Measurements from ENCODE around the gene EYS. TPM values are rescaled to one million over a fixed set of nuclear protein-coding genes. Genes with fewer than 3 reads are reported as not detected.

The EYS gene
- total RNA-seq, 2 experiments from 2014 or later = not detected

DNA sequence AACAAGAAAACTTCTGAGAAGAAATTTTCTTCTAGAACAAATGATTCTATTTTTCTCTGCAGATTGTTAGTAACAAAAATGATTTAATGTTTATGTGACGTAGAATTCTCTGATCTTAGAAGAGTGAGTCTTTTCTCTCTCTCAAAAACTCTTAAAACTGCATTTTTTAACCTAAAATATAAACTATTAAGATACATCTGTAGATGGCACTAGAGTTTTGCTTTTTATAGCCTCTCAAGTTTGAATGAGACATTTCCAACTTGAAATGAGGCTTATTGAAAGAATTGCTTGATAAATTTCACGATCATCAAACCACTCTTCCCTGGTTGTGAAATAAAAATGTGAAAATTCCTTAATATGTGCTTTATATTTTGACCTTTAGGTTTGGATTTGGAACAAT, 2017.6 kb downstream of the EYS start:
- POLR2A ChIA-PET = no interaction called here
- Mint-ChIP-seq H3K4me1 (peaks cover 7% of the 10 kb centered on the region), H3K9me3 (no peaks in the 10 kb centered on the region), H3K27me3 (no peaks in the 10 kb centered on the region), H3K36me3 (peaks cover 25% of the 10 kb centered on the region), H3K27ac (no peak overlapping the region), H3K4me3 (no peak overlapping the region)
- ATAC-seq (ENCODE audit: low read depth) (no peak), DNase-seq (no peak)

DNA sequence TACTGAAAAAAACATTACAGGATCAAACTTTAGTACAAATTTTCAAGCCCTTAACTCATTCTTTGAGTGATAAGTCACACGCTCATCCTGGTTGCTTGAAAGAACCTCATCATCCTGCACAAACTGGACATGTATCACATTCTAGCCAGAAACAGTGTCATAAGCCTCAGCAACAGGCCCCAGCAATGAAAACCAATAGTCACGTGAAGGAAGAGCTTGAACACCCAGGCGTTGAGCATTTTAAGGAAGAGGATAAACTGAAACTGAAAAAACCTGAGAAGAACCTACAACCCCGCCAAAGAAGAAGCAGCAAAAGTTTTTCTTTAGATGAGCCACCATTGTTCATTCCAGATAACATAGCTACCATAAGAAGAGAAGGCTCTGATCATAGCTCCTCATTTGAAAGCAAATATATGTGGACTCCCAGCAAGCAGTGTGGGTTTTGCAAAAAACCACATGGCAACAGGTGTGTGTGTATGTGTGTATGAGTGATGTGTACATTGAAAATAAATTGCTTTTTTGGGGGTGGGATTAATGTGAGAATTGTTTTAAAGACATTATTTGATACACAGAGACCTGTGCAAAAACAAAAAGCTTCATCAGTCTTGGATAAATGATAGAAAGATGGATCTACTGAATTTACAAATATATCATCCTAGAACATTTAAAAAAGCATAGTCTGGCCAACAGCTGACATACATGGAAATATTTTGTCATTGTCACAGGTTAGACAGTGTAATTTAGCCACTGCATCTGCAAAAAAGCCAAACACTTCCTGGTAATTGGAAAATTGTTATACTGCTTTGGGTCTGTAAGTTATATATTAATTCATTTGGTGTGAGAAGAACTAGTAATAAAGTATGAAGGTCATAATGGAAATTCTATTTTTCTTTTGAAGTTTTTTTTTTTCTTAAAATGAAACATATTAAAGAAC, 2021.3 kb downstream of the EYS start:
- H3K36me3 Mint-ChIP-seq = peaks cover 42% of the 10 kb centered on the region
- ATAC-seq (ENCODE audit: low read depth) = no peak

DNA sequence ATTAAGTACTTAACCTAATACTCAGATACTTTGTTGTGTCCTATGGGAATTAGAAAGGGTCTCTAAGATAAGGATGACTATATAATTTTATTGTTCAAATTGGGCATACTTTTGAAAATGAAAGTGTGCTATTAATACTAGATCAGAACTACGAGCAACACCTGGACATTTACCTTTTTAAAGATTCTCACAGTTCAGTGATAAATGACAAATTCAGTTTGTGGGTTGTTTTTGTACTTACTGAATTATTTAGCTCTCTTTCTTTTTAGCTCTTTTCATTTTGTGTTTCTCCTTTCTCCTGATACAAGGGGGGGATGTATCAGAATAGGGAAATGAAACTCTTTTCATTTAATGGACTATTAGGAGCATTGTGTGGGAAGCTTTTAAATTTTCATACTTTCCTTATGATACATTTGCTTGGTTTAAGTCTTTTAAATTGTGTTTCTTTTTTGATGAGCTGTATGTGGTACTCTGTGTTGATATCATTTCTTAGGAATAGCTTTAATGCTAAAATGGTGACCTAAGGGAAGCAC, 2023.9 kb downstream of the EYS start:
- no peak overlapping the region for H3K27ac Mint-ChIP-seq
- no peak overlapping the region for H3K4me3 Mint-ChIP-seq
- peaks cover 52% of the 10 kb centered on the region for H3K36me3 Mint-ChIP-seq
- ATAC-seq (ENCODE audit: low read depth) (no peak), DNase-seq (no peak)
- H3K4me1 Mint-ChIP-seq = peaks cover 8% of the 10 kb centered on the region
- H3K9me3 Mint-ChIP-seq = peaks cover 1% of the 10 kb centered on the region
- H3K27me3 Mint-ChIP-seq = no peaks in the 10 kb centered on the region
- POLR2A ChIA-PET = no interaction called here

More for the DNA sequence above, 2021.3 kb downstream of the EYS start:
- peaks cover 1% of the 10 kb centered on the region for H3K9me3 Mint-ChIP-seq
- H3K27me3 Mint-ChIP-seq = no peaks in the 10 kb centered on the region
- no peak overlapping the region for H3K4me3 Mint-ChIP-seq
- peaks cover 8% of the 10 kb centered on the region for H3K4me1 Mint-ChIP-seq
- POLR2A ChIA-PET = interaction anchor here (1.4 kb wide), 1 partner anchor 50 kb away, joined by 3 read pairs; the partner anchor contains the start of gene PHF3
- DNase-seq = no peak
- no peak overlapping the region for H3K27ac Mint-ChIP-seq

DNA sequence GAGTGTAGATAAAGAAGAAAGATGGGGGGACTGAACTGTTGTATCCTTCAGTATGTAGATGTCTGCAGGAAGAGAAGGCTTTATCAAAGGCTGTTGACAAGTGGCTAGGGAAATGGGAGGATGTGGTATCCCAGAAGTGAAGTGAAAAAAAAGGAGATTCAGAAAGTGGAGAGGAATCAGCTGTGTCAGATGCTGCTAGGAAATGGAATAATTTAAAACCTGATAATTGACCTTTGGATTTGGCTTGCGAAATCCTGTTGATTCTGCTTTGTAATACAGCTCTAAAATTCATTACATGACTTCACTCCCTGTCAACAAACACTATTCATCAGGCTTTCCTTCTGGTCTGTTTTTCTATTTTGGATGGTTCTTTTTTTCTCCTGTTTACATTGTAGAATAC, 2029.7 kb downstream of the EYS start:
- peaks cover 27% of the 10 kb centered on the region for H3K36me3 Mint-ChIP-seq
- H3K27me3 Mint-ChIP-seq = no peaks in the 10 kb centered on the region
- no peak overlapping the region for H3K4me3 Mint-ChIP-seq
- peaks cover 3% of the 10 kb centered on the region for H3K4me1 Mint-ChIP-seq
- no peak for DNase-seq
- no peak for ATAC-seq (ENCODE audit: low read depth)
- no peak overlapping the region for H3K27ac Mint-ChIP-seq
- peaks cover 1% of the 10 kb centered on the region for H3K9me3 Mint-ChIP-seq
- POLR2A ChIA-PET = no interaction called here

DNA sequence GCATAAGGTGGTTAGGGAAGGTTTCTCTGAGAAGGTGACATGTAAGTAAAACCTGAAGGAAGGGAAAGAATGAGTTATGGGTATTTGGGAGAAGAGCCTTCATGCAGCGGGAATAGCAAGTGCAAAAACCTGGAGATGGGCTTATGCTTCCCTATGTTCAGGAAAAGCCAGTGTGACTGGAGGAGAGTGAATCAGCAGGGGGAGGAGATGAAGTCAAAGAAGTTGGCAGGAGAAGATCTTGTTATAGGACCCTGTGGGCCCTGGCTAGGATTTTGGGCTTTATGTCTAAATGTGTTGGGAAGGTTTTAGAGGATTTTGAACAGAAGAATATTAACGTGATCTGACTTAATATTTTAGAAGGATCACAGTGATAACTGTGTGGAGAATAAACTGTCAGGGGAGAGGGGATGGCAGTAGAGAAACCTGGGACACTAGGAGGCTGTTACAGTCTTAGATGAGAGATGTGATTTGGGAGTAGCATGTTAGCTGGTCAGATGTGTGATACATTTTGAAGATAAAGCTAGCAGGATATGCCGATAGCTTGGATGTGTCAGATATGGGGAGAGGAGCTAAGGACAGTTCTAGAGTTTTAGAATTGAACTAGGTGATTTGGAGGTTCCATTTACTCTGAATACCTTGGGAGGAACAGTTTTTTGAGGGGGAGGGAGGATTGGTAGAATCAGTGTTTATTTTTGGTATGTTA, 2030.5 kb downstream of the EYS start:
- ATAC-seq (ENCODE audit: low read depth) (no peak), DNase-seq (no peak)
- H3K4me1 Mint-ChIP-seq = peaks cover 3% of the 10 kb centered on the region
- peaks cover 1% of the 10 kb centered on the region for H3K9me3 Mint-ChIP-seq
- POLR2A ChIA-PET = no interaction called here
- no peak overlapping the region for H3K27ac Mint-ChIP-seq
- H3K4me3 Mint-ChIP-seq = no peak overlapping the region
- H3K36me3 Mint-ChIP-seq = peaks cover 30% of the 10 kb centered on the region
- H3K27me3 Mint-ChIP-seq = no peaks in the 10 kb centered on the region

DNA sequence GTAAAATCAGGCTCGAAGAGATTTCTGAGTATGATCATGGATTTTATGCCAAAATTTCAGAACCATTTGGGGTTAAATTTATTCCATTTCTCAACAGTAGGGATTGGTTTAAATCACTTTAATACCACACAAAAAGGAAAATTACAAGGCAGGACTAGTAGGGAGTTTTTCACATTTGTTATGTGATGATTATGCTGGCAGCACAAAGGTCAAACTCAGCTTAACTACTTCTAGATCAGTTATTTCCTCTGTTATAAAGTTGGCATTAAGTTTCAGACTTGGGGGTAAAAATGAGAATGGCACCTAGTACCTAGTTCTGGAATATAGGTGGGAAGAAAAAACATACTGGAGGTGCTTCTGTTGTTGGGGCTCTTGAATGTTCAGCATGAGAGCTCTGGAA, 2031.9 kb downstream of the EYS start:
- Mint-ChIP-seq H3K36me3 (peaks cover 23% of the 10 kb centered on the region), H3K27me3 (no peaks in the 10 kb centered on the region), H3K4me1 (peaks cover 2% of the 10 kb centered on the region), H3K27ac (no peak overlapping the region), H3K9me3 (no peaks in the 10 kb centered on the region), H3K4me3 (no peak overlapping the region)
- ATAC-seq (ENCODE audit: low read depth) (no peak), DNase-seq (no peak)
- POLR2A ChIA-PET = no interaction called here

DNA sequence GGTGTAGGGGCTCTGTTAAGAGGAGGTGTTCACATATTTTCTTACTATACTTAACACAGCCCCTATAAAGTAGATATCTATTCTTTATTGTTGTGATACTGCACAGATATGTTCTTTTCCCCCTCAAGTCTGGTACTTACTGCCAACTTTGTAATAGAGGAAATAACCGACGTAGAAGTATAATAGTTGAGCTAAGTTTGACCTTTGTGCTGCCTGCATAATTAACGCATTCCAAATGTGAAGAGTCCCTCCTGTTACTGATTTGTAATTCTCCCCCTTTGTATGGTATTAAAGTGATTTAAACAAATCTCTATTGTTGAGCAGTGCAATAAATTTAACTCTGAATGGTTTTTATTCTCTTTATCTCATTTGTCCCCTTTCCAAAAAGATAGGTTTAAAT, 2032.4 kb downstream of the EYS start:
- no peak for DNase-seq
- ATAC-seq (ENCODE audit: low read depth) = no peak
- Mint-ChIP-seq H3K36me3 (peaks cover 21% of the 10 kb centered on the region), H3K4me1 (peaks cover 2% of the 10 kb centered on the region), H3K4me3 (no peak overlapping the region), H3K27ac (no peak overlapping the region), H3K27me3 (no peaks in the 10 kb centered on the region), H3K9me3 (peaks cover 2% of the 10 kb centered on the region)
- POLR2A ChIA-PET = no interaction called here

DNA sequence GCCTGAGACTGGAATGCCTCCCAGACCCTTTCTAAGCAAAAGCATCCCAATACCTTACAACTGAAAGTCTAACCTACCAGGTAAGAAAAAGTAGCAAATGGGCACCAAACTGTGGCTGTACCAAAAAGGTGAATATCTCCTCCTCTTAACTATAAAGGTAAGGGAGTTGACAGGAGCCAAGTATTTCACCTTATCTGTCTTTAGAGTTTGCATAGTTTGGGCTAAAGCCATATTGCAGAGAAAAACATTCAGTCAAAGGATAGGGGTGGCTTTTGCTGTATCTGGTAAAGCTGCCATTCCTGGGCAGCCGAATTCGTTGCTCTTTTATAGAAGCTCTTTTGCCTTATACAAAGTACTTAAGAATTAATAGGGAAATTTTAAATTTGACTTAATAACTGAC, 2033.3 kb downstream of the EYS start:
- ATAC-seq (ENCODE audit: low read depth) = no peak
- Mint-ChIP-seq H3K27ac (no peak overlapping the region), H3K27me3 (no peaks in the 10 kb centered on the region), H3K4me1 (peaks cover 2% of the 10 kb centered on the region), H3K9me3 (peaks cover 2% of the 10 kb centered on the region), H3K4me3 (no peak overlapping the region), H3K36me3 (peaks cover 17% of the 10 kb centered on the region)
- no peak for DNase-seq
- POLR2A ChIA-PET = no interaction called here

DNA sequence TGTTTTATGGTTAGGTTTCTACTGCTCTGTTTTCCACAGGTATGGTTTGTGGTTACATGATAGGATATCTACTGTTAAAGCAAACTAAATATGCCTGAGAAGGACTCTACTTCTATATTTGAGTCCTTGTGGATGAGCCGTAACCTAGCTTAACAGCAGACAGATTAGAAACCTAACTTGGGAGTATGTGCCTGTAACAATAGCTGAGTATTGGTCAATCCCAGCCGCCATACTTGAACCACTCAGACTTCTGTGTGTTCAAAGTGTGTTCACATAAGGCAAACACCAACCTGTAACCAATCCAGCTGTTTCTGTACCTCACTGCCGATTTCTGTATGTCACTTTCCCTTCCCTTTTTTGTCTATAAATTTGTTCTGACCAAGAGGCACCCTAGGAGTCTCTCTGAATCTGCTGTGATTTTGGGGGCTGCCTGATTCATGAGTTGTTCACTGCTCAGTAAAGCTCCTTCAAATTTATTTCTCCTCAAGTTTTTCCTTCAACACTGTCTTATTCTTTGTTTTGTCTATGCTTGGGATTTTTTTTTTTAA, 2034.4 kb downstream of the EYS start:
- peaks cover 2% of the 10 kb centered on the region for H3K4me1 Mint-ChIP-seq
- peaks cover 2% of the 10 kb centered on the region for H3K9me3 Mint-ChIP-seq
- no peak for ATAC-seq (ENCODE audit: low read depth)
- H3K4me3 Mint-ChIP-seq = no peak overlapping the region
- no peak overlapping the region for H3K27ac Mint-ChIP-seq
- POLR2A ChIA-PET = interaction anchor here (0.7 kb wide), 1 partner anchor 1745 kb away, joined by 3 read pairs; no protein-coding TSS in a partner anchor
- peaks cover 24% of the 10 kb centered on the region for H3K36me3 Mint-ChIP-seq
- no peaks in the 10 kb centered on the region for H3K27me3 Mint-ChIP-seq
- no peak for DNase-seq

DNA sequence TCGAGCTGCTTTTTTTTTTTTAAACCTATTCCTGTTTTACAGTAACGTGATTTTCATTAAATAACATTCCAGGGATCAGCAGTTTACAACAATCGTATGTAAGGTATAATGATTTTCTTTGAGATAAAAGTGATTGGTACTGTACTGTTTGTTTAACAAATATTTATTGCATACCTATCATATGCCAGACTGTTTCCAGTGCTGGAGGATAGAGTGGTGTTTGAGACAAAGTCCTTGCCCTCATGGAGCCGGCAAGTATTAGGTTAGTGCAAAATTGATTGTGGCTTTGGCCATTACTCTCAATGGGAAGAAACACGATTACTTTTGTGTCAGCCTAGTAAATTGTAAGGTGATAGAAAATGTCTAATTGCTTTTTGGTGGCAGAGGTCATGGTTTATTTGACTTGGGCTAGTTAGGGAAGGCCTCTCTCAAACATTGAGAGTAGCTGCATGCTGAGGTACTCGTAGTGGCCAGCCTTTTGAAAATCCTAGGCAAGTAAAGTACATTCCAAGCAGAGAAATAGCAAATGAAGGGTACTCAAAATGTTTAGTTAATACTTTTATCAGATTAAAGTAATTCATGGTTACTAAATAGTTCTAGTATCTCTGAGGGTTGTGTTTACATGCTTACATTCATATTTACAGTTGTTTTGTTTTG, 2035.8 kb downstream of the EYS start:
- H3K36me3 Mint-ChIP-seq = peaks cover 27% of the 10 kb centered on the region
- peaks cover 2% of the 10 kb centered on the region for H3K9me3 Mint-ChIP-seq
- POLR2A ChIA-PET = no interaction called here
- ATAC-seq (ENCODE audit: low read depth) (no peak), DNase-seq (no peak)
- H3K27ac Mint-ChIP-seq = no peak overlapping the region
- no peaks in the 10 kb centered on the region for H3K27me3 Mint-ChIP-seq
- H3K4me3 Mint-ChIP-seq = no peak overlapping the region
- peaks cover 2% of the 10 kb centered on the region for H3K4me1 Mint-ChIP-seq

Data from activated naive CD8-positive, alpha-beta T cell treated with anti-CD3 and anti-CD28 coated beads, Interleukin-2, amount 10 ng/mL, durations not matched to agents 7 days and 5 days (primary cell).